MCF 10A (cell line): ENCODE data around the gene WDR43. TPM values are rescaled to one million over a fixed set of nuclear protein-coding genes. Genes with fewer than 3 reads are reported as not detected.

Source experiments
- BruUV-seq: library from RNA; stranded (reverse); fragments of 400-500 nt; replicated peaks from 2 replicates; lab custom pipeline; 2021; lab: Mats Ljungman, UMichigan
- CTCF ChIA-PET: fragments of 300-600 bp; sonication (Branson Sonifier 250); formaldehyde crosslinking; extraction: SDS; loops from one replicate; lab custom pipeline; 2021; ENCODE audit warnings: antibody characterized with exemption, inconsistent platforms; lab: Yijun Ruan, JAX
- POLR2A ChIA-PET: fragments of 300-600, 350-650 bp; sonication (Branson Sonifier 250); formaldehyde crosslinking; extraction: SDS; loops from one replicate; lab custom pipeline; 2020; ENCODE audit warnings: antibody characterized with exemption, inconsistent platforms; lab: Yijun Ruan, JAX
- DNase-seq: peaks from one replicate; pipeline ENCODE4 v3.0.0-alpha.2; 2018; ENCODE audit not compliant: unreplicated experiment
- H3K27ac Mint-ChIP-seq: one replicate; pipeline ENCODE4 v1.8.0; 2022; ENCODE audit warnings: mild to moderate bottlenecking, low read depth, mixed read lengths; ENCODE audit not compliant: unreplicated experiment
- H3K27me3 Mint-ChIP-seq: one replicate; pipeline ENCODE4 v1.8.0; 2022; ENCODE audit warnings: mixed read lengths; ENCODE audit not compliant: insufficient read depth, unreplicated experiment
- H3K36me3 Mint-ChIP-seq: one replicate; pipeline ENCODE4 v1.8.0; 2022; ENCODE audit warnings: mild to moderate bottlenecking, moderate library complexity, mixed read lengths; ENCODE audit not compliant: insufficient read depth, unreplicated experiment
- H3K4me1 Mint-ChIP-seq: one replicate; pipeline ENCODE4 v1.8.0; 2022; ENCODE audit warnings: mixed read lengths; ENCODE audit not compliant: insufficient read depth, unreplicated experiment
- H3K4me3 Mint-ChIP-seq: one replicate; pipeline ENCODE4 v1.8.0; 2022; ENCODE audit warnings: mild to moderate bottlenecking, moderate library complexity, mixed read lengths; ENCODE audit not compliant: unreplicated experiment
- H3K9me3 Mint-ChIP-seq: one replicate; pipeline ENCODE4 v1.8.0; 2022; ENCODE audit warnings: mixed read lengths; ENCODE audit not compliant: unreplicated experiment
- intact Hi-C: fragments of 100-400 bp; cut with micrococcal nuclease; formaldehyde crosslinking; loops from 2 replicates; pipeline ENCODE4 v1.14.1; 2022
- total RNA-seq: library from RNA; stranded (reverse); gene quantifications from 2 replicates; pipeline ENCODE4 v1.2.3, GENCODE V29; 2022
- TF ChIP-seq, protein P1 (sequence below): fragments of 200-600 bp; IDR thresholded peaks from one replicate; pipeline ENCODE4 v1.8.0; 2022; ENCODE audit warnings: antibody characterized with exemption, mild to moderate bottlenecking; ENCODE audit not compliant: unreplicated experiment

WDR43 gene
- total RNA-seq, 1 experiment from 2014 or later = 160 TPM

DNA sequence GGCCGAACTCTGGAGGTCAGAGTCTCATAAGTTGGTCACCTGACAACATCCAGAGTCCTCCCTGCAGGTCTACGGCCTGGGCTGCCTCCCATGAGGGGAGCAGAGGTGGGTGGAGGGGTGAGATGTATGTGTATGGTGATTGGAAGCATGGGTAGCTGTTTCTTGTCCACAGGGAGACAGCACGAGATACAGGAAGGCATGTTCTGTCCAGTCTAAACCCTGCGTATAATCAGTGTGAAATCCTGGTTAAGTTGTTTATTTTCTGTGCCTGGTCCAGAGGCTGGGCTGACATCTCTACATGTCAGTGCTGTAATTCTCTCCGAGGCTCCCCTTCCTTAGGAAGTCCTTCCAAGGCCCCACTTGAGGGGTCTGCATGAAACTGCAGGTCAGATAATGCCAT is 95.5 kb downstream of the WDR43 start:
- Mint-ChIP-seq H3K27me3 (no peaks in the 10 kb centered on the region), H3K36me3 (peaks cover 6% of the 10 kb centered on the region), H3K4me1 (peaks cover 30% of the 10 kb centered on the region), H3K4me3 (no peak overlapping the region), H3K9me3 (no peaks in the 10 kb centered on the region), H3K27ac (peak overlapping the region; percentile 88)
- TF ChIP-seq, protein P1, sequence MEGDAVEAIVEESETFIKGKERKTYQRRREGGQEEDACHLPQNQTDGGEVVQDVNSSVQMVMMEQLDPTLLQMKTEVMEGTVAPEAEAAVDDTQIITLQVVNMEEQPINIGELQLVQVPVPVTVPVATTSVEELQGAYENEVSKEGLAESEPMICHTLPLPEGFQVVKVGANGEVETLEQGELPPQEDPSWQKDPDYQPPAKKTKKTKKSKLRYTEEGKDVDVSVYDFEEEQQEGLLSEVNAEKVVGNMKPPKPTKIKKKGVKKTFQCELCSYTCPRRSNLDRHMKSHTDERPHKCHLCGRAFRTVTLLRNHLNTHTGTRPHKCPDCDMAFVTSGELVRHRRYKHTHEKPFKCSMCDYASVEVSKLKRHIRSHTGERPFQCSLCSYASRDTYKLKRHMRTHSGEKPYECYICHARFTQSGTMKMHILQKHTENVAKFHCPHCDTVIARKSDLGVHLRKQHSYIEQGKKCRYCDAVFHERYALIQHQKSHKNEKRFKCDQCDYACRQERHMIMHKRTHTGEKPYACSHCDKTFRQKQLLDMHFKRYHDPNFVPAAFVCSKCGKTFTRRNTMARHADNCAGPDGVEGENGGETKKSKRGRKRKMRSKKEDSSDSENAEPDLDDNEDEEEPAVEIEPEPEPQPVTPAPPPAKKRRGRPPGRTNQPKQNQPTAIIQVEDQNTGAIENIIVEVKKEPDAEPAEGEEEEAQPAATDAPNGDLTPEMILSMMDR = no peak
- no peak for DNase-seq
- ChIA-PET POLR2A (no interaction called here), CTCF (interaction anchor here (0.9 kb wide), 1 partner anchor 81 kb away, joined by 3 read pairs; no protein-coding TSS in a partner anchor)
- intact Hi-C loops = no loop called here
- BruUV-seq = no TSS peak

DNA sequence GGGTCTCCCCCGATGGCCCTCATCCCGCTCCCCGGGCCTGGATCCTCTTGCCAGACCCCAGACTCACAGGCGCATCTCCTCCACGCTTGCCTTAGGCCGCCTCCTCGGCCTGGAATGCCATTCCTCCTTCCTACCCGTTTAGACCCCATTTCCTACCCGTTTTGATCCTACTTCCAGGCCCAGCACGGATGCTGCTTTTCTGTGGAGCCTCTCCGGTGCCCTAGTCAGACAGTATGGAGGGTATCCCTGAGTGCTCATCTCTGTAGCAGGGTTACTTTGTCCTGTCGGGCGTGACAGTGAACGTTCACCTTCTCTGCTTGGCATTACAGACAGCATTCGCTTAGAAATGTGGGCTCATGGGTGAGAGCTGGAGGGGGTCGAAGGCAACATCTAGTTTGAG is 96.0 kb downstream of the WDR43 start:
- BruUV-seq = no TSS peak
- H3K27ac Mint-ChIP-seq = peak overlapping the region; percentile 88
- H3K9me3 Mint-ChIP-seq = no peaks in the 10 kb centered on the region
- CTCF ChIA-PET = interaction anchor here (0.6 to 1.0 kb wide), 4 partner anchors 11 to 81 kb away, joined by 3 to 5 read pairs (median 3); no protein-coding TSS in a partner anchor
- H3K27me3 Mint-ChIP-seq = no peaks in the 10 kb centered on the region
- H3K4me1 Mint-ChIP-seq = peaks cover 30% of the 10 kb centered on the region
- DNase-seq = no peak
- intact Hi-C loops = no loop called here
- no peak overlapping the region for H3K4me3 Mint-ChIP-seq
- TF ChIP-seq, protein P1 = no peak
- H3K36me3 Mint-ChIP-seq = peaks cover 1% of the 10 kb centered on the region
- POLR2A ChIA-PET = interaction anchor here (1.3 kb wide), 1 partner anchor 127 kb away, joined by 7 read pairs; no protein-coding TSS in a partner anchor

DNA sequence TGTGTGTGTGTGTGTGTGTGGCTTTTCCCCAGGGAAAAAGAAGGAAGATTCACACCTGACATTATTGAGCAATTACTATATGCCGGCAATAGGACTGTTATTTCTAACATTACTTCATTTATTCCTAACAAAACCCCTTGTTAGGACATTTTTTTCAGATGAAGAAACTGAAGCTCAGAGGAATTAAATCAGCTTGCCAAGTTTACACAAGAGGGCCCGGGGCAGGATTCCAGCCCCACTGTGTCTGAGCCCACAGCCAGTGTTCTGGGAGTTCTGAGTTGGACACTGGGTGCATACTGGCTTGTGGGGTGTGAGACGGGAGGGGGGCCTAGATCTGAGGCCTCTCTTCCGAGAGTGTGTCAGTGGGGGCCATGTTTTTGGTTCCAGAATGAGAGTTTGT is 96.6 kb downstream of the WDR43 start:
- H3K27ac Mint-ChIP-seq = peak overlapping the region; percentile 88
- POLR2A ChIA-PET = interaction anchor here (0.7 to 1.3 kb wide), 5 partner anchors 11 to 334 kb away, joined by 3 to 7 read pairs (median 4); no protein-coding TSS in a partner anchor
- H3K36me3 Mint-ChIP-seq = no peaks in the 10 kb centered on the region
- no peaks in the 10 kb centered on the region for H3K27me3 Mint-ChIP-seq
- H3K4me1 Mint-ChIP-seq = peaks cover 35% of the 10 kb centered on the region
- H3K9me3 Mint-ChIP-seq = no peaks in the 10 kb centered on the region
- CTCF ChIA-PET = interaction anchor here (0.6 to 1.0 kb wide), 5 partner anchors 10 to 123 kb away, joined by 3 to 5 read pairs (median 3); no protein-coding TSS in a partner anchor
- no peak overlapping the region for H3K4me3 Mint-ChIP-seq
- DNase-seq = peak; percentile 58
- TF ChIP-seq, protein P1 = no peak
- intact Hi-C loops = no loop called here
- BruUV-seq = no TSS peak

DNA sequence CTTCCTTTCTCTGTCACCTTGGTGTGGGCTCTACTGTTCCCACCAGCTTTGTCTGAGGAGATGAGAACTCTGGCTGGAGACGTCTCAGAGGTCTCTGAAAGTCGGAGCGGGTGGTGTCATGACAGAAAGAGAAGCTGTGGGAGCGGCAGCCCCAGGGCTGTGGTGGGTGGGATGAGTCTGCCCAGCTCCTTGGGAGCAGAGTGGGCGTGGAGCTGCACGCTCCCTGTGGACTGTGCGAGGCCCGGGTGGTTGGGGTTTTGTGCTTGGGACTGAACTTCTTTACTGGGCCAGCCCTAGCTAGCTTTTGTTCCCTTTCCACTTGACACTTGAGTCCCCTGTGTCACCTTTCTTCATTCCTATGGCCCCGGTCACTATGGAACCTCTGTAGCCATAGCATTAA is 97.0 kb downstream of the WDR43 start:
- peak overlapping the region; percentile 88 for H3K27ac Mint-ChIP-seq
- intact Hi-C loops = no loop called here
- CTCF ChIA-PET = interaction anchor here (0.5 to 1.0 kb wide), 5 partner anchors 21 to 728 kb away, joined by 3 to 5 read pairs (median 3); no protein-coding TSS in a partner anchor
- H3K27me3 Mint-ChIP-seq = no peaks in the 10 kb centered on the region
- BruUV-seq = no TSS peak
- no peaks in the 10 kb centered on the region for H3K36me3 Mint-ChIP-seq
- TF ChIP-seq, protein P1 = no peak
- peak; percentile 23 for DNase-seq
- H3K4me3 Mint-ChIP-seq = no peak overlapping the region
- POLR2A ChIA-PET = interaction anchor here (0.7 to 1.3 kb wide), 5 partner anchors 12 to 334 kb away, joined by 3 to 7 read pairs (median 4); no protein-coding TSS in a partner anchor
- H3K9me3 Mint-ChIP-seq = no peaks in the 10 kb centered on the region
- H3K4me1 Mint-ChIP-seq = peaks cover 39% of the 10 kb centered on the region
